Natural killer cell (primary cell): ENCODE data around the gene SLC6A6. TPM values are rescaled to one million over a fixed set of nuclear protein-coding genes. Genes with fewer than 3 reads are reported as not detected.

ENCODE experiments used
- ATAC-seq, 3 donors: fragments of 150-1000 bp in 2 of 3; fragments of 200-7000 bp in 1 of 3; cut with Tn5 transposase; 1 replicate in 1 of 3; 2 replicates in 2 of 3; pipeline ENCODE4 v1.10.0; 2021; ENCODE audit warnings: mild to moderate bottlenecking in 2 of 3, moderate library complexity in 2 of 3
- DNase-seq, 2 donors: peaks; one replicate each; pipeline versions ENCODE4 v3.0.0 to v3.0.0-alpha.2; 2013 to 2021; ENCODE audit warnings: mixed read lengths in 1 of 2
- H3K27ac ChIP-seq: one replicate; pipeline ENCODE4 v1.5.1; 2013; ENCODE audit warnings: mild to moderate bottlenecking, low read length
- H3K27me3 ChIP-seq: one replicate; pipeline ENCODE4 v1.6.1; 2013; ENCODE audit warnings: low read length; ENCODE audit not compliant: control insufficient read depth, insufficient read depth
- H3K36me3 ChIP-seq: one replicate; pipeline ENCODE4 v1.6.1; 2013; ENCODE audit warnings: low read length; ENCODE audit not compliant: control insufficient read depth, insufficient read depth
- H3K4me1 ChIP-seq: one replicate; pipeline ENCODE4 v1.6.1; 2013; ENCODE audit warnings: low read length; ENCODE audit not compliant: control insufficient read depth, insufficient read depth
- H3K4me3 ChIP-seq: one replicate; pipeline ENCODE4 v1.5.1; 2013; ENCODE audit warnings: low read length
- H3K9me3 ChIP-seq: one replicate; pipeline ENCODE4 v1.6.1; 2013; ENCODE audit warnings: low read length; ENCODE audit not compliant: control insufficient read depth, insufficient read depth
- H3K27ac Mint-ChIP-seq, 2 donors: one replicate each; pipeline ENCODE4 v1.8.0; 2022; ENCODE audit warnings: mild to moderate bottlenecking in 2 of 2, mixed read lengths in 2 of 2, moderate library complexity in 1 of 2
- H3K27me3 Mint-ChIP-seq, 2 donors: one replicate each; pipeline ENCODE4 v1.8.0; 2022; ENCODE audit warnings: low read depth in 2 of 2, mixed read lengths in 2 of 2
- H3K36me3 Mint-ChIP-seq: one replicate; pipeline ENCODE4 v1.8.0; 2022; ENCODE audit warnings: mixed read lengths
- H3K4me1 Mint-ChIP-seq, 2 donors: one replicate each; pipeline ENCODE4 v1.8.0; 2022; ENCODE audit warnings: mixed read lengths in 2 of 2
- H3K4me3 Mint-ChIP-seq: one replicate; pipeline ENCODE4 v1.8.0; 2022; ENCODE audit warnings: mild to moderate bottlenecking, moderate library complexity, mixed read lengths
- H3K9me3 Mint-ChIP-seq, 2 donors: one replicate each; pipeline ENCODE4 v1.8.0; 2022; ENCODE audit warnings: mixed read lengths in 2 of 2
- CTCF ChIP-seq: fragments of 200-600 bp; IDR thresholded peaks from one replicate; pipeline ENCODE4 v1.8.0; 2022; ENCODE audit warnings: antibody characterized with exemption
- WGBS: methylation state at CpG from one replicate; pipeline ENCODE4 v1.1.7; 2013; ENCODE audit warnings: missing lambda C conversion rate; ENCODE audit not compliant: insufficient coverage; 5-methylcytosine and 5-hydroxymethylcytosine counted together
- intact Hi-C: fragments of 100-400 bp; cut with micrococcal nuclease; formaldehyde crosslinking; loops from one replicate; pipeline ENCODE4 v1.14.2; 2022
- total RNA-seq, 4 donors: library from RNA; stranded (reverse); fragments of 120-200 nt in 1 of 4; gene quantifications; one replicate each; pipeline versions ENCODE4 v1.2.3 to v1.2.4, GENCODE V29; 2013 to 2022

Gene SLC6A6
- total RNA-seq, 3 donors from 2014 or later (not counting 1 experiment from before 2014, with no cell fraction given): 43.7 to 55.4 (median 50.1) TPM

GRCh38 chr3:14368146-14368545 lies 34.3 kb upstream of the SLC6A6 start:
- Mint-ChIP-seq H3K36me3 (no peaks in the 10 kb centered on the region), H3K9me3 (no peaks in the 10 kb centered on the region), H3K4me3 (no peak overlapping the region), H3K27me3 (peaks cover 19 to 27% of the 10 kb centered on the region in 2 donors), H3K27ac (no peak overlapping the region), H3K4me1 (peaks cover 7 to 8% of the 10 kb centered on the region in 2 donors)
- H3K36me3 ChIP-seq: no peaks in the 10 kb centered on the region
- H3K4me1 ChIP-seq: peaks cover 9% of the 10 kb centered on the region
- H3K27ac ChIP-seq: no peak overlapping the region
- H3K9me3 ChIP-seq: no peaks in the 10 kb centered on the region
- peaks cover 6% of the 10 kb centered on the region for H3K27me3 ChIP-seq
- H3K4me3 ChIP-seq: no peak overlapping the region
- no peak for DNase-seq
- intact Hi-C loops: no loop called here
- ATAC-seq: no peak
- 89% methylated on average over 10 of the region's 10 CpGs for WGBS
- no peak for TF ChIP-seq CTCF

- no peak overlapping the region for H3K27ac ChIP-seq
- DNase-seq (no peak), ATAC-seq (no peak)
- H3K27me3 ChIP-seq: peaks cover 6% of the 10 kb centered on the region
- Mint-ChIP-seq H3K36me3 (no peaks in the 10 kb centered on the region), H3K4me3 (no peak overlapping the region), H3K27me3 (peaks cover 20 to 32% of the 10 kb centered on the region in 2 donors), H3K9me3 (no peaks in the 10 kb centered on the region), H3K27ac (no peak overlapping the region), H3K4me1 (peaks cover 7 to 12% of the 10 kb centered on the region in 2 donors)
- TF ChIP-seq CTCF: no peak
- WGBS: 95% methylated on average over 2 of the region's 2 CpGs
- intact Hi-C loops: no loop called here
- H3K36me3 ChIP-seq: no peaks in the 10 kb centered on the region
- H3K9me3 ChIP-seq: no peaks in the 10 kb centered on the region
- no peak overlapping the region for H3K4me3 ChIP-seq
- H3K4me1 ChIP-seq: peaks cover 13% of the 10 kb centered on the region
Measured at GRCh38 chr3:14368885-14369284, 33.5 kb upstream of the SLC6A6 start.

GRCh38 chr3:14369675-14370669 lies 32.4 kb upstream of the SLC6A6 start:
- H3K4me3 ChIP-seq: no peak overlapping the region
- H3K4me1 ChIP-seq: peaks cover 15% of the 10 kb centered on the region
- H3K4me3 Mint-ChIP-seq: no peak overlapping the region
- H3K4me1 Mint-ChIP-seq: peaks cover 7 to 15% of the 10 kb centered on the region in 2 donors
- H3K36me3 Mint-ChIP-seq: no peaks in the 10 kb centered on the region
- no peak overlapping the region for H3K27ac Mint-ChIP-seq
- ATAC-seq: no peak
- 84% methylated on average over 15 of the region's 15 CpGs for WGBS
- peaks cover 18 to 32% of the 10 kb centered on the region in 2 donors for H3K27me3 Mint-ChIP-seq
- intact Hi-C loops: no loop called here
- DNase-seq: no peak
- H3K9me3 ChIP-seq: no peaks in the 10 kb centered on the region
- no peaks in the 10 kb centered on the region for H3K9me3 Mint-ChIP-seq
- H3K27ac ChIP-seq: no peak overlapping the region
- TF ChIP-seq CTCF: no peak
- H3K27me3 ChIP-seq: peaks cover 6% of the 10 kb centered on the region
- H3K36me3 ChIP-seq: no peaks in the 10 kb centered on the region
